Left ventricle myocardium inferior (tissue), 1 donor: ENCODE data around the gene FLACC1. TPM values are rescaled to one million over a fixed set of nuclear protein-coding genes. Genes with fewer than 3 reads are reported as not detected.

ENCODE experiments used
- DNase-seq: peaks from one replicate; pipeline ENCODE4 v3.0.0-alpha.2; 2020
- H3K27ac ChIP-seq: fragments of 200-600 bp; replicated peaks from 2 replicates; pipeline ENCODE4 v1.8.0; 2021
- H3K27me3 ChIP-seq: fragments of 200-600 bp; 2 replicates; pipeline ENCODE4 v1.8.0; 2021; ENCODE audit warnings: low read depth
- H3K36me3 ChIP-seq: fragments of 200-600 bp; 2 replicates; pipeline ENCODE4 v1.8.0; 2021
- H3K4me1 ChIP-seq: fragments of 200-600 bp; 2 replicates; pipeline ENCODE4 v1.8.0; 2021
- H3K4me3 ChIP-seq: fragments of 200-600 bp; 2 replicates; pipeline ENCODE4 v1.8.0; 2021; ENCODE audit warnings: mild to moderate bottlenecking, moderate library complexity
- H3K9me3 ChIP-seq: fragments of 200-600 bp; replicated peaks from 2 replicates; pipeline ENCODE4 v1.8.0; 2021
- CTCF ChIP-seq: fragments of 200-600 bp; IDR thresholded peaks from 2 replicates; pipeline ENCODE4 v1.8.0; 2021; ENCODE audit warnings: antibody characterized with exemption, mild to moderate bottlenecking, borderline replicate concordance
- intact Hi-C: fragments of 100-400 bp; cut with micrococcal nuclease; formaldehyde crosslinking; loops from one replicate; pipeline ENCODE4 v1.11.0; 2022
- total RNA-seq: library from RNA; stranded (reverse); fragmentation: NEBNext Ultra II Directional; extraction: Animal tissue kit (Norgen Biotek cat#: 25700); gene quantifications from one replicate; pipeline ENCODE4 v1.2.1, GENCODE V29; 2021
- donor health status: DM: no; HTN: yes; CAD: no; lungs with severe emphysema.

The FLACC1 gene
- total RNA-seq, 1 donor from 2014 or later = 11.8 TPM

- H3K27me3 ChIP-seq = no peaks in the 10 kb centered on the region
- no peak overlapping the region for H3K27ac ChIP-seq
- peaks cover 24% of the 10 kb centered on the region for H3K4me1 ChIP-seq
- DNase-seq = no peak
- H3K9me3 ChIP-seq = no peaks in the 10 kb centered on the region
- no peak for TF ChIP-seq CTCF
- H3K36me3 ChIP-seq = peaks cover 71% of the 10 kb centered on the region
- intact Hi-C loops = loop anchor here (2.0 kb wide), 1 partner anchor 60 kb away; no protein-coding TSS in a partner anchor
- no peak overlapping the region for H3K4me3 ChIP-seq
Observed at GRCh38 chr2:201347138-201347537, 10.0 kb downstream of the FLACC1 start.

DNA sequence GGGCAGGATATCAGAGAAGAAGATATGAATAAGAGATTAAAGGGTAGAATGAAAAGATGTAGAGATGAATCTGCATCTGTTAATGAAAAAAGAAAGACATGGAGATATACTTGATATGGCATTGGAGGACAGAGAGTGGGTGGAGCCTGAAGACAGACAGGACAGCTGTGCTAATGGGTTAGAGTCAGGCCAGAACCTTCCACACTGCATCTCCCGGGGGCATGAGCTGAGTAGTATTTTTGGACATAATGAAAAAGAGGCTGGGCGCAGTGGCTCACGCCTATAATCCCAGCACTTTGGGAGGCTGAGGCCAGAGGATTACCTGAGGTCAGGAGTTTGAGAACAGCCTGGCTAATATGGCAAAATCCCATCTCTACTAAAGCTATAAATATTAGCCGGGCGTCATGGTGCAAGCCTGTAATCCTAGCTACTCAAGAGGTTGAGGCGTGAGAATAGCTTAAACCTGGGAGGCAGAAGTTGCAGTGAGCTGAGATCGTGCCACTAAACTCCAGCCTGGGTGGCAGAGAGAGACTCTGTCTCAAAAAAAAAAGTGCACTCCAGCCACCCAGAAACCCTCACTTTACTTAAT, 11.4 kb downstream of the FLACC1 start:
- no peaks in the 10 kb centered on the region for H3K27me3 ChIP-seq
- no peak for DNase-seq
- H3K27ac ChIP-seq = peak overlapping the region; percentile 22
- H3K4me1 ChIP-seq = peaks cover 24% of the 10 kb centered on the region
- no peak overlapping the region for H3K4me3 ChIP-seq
- no peaks in the 10 kb centered on the region for H3K9me3 ChIP-seq
- H3K36me3 ChIP-seq = peaks cover 71% of the 10 kb centered on the region
- intact Hi-C loops = loop anchor here (2.0 kb wide), 1 partner anchor 59 kb away; no protein-coding TSS in a partner anchor
- TF ChIP-seq CTCF = no peak

DNA sequence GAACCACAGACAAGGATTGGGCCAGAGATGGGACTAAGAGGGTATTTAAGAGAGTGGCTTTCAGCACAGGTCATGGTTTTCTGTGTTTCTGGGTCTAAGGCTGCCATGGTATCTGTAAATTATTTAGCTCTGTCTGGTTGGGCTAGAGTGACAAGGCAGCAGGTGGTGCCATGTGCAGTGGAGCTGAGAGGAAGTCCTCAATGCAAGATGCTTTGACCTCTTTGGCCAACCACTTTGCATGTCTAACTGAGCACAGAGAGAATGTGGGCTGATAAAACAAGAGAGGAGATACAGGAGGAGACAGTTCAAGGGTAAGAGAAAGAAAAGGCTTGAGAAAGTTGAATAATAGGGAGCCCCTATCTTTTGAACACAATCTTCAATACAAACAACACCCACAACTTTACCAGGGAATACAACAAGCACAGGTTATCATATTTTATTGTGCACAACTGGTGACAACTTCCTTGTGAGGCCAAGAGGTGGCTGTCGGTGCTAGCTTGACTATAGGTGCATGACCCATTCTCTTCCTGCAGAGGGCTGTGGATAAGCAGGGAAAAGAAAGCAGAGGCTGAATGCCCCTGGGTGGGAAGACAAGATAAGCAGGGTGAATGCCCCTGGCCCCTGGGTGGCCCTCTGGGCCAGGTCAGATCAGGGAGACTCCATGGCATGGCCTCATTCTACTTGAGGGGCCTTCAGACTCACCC, 12.3 kb downstream of the FLACC1 start:
- H3K4me3 ChIP-seq = no peak overlapping the region
- intact Hi-C loops = no loop called here
- TF ChIP-seq CTCF = no peak
- no peaks in the 10 kb centered on the region for H3K9me3 ChIP-seq
- peaks cover 71% of the 10 kb centered on the region for H3K36me3 ChIP-seq
- H3K4me1 ChIP-seq = peaks cover 24% of the 10 kb centered on the region
- no peak for DNase-seq
- no peak overlapping the region for H3K27ac ChIP-seq
- H3K27me3 ChIP-seq = no peaks in the 10 kb centered on the region

- no peak overlapping the region for H3K27ac ChIP-seq
- intact Hi-C loops = no loop called here
Observed at GRCh38 chr2:201343559-201343958, 13.6 kb downstream of the FLACC1 start.

GRCh38 chr2:201342923-201343322, 14.2 kb downstream of the FLACC1 start:
- no peaks in the 10 kb centered on the region for H3K27me3 ChIP-seq
- H3K4me1 ChIP-seq = peaks cover 24% of the 10 kb centered on the region
- H3K9me3 ChIP-seq = no peaks in the 10 kb centered on the region
- intact Hi-C loops = no loop called here
- no peak overlapping the region for H3K27ac ChIP-seq
- DNase-seq = no peak
- TF ChIP-seq CTCF = no peak
- H3K36me3 ChIP-seq = peaks cover 67% of the 10 kb centered on the region
- H3K4me3 ChIP-seq = no peak overlapping the region

More at GRCh38 chr2:201343559-201343958, 13.6 kb downstream of the FLACC1 start:
- DNase-seq = no peak
- Histone ChIP-seq H3K4me1 (peaks cover 24% of the 10 kb centered on the region), H3K4me3 (no peak overlapping the region), H3K27me3 (no peaks in the 10 kb centered on the region), H3K36me3 (peaks cover 71% of the 10 kb centered on the region), H3K9me3 (no peaks in the 10 kb centered on the region)
- TF ChIP-seq CTCF = no peak
